ENCODE measurements around the gene JAZF1. TPM values are rescaled to one million over a fixed set of nuclear protein-coding genes. Genes with fewer than 3 reads are reported as not detected.

The JAZF1 gene
- total and polyA plus RNA-seq, 2 of the 4 experiments (the other 2 are of a cell fraction) = 8.4 to 10.5 TPM

GRCh38 chr7:27804139-27804538, 376.5 kb downstream of the JAZF1 start:
- Histone ChIP-seq H3K9me3 (ENCODE audit: control insufficient read depth, insufficient read depth, low read length) (no peaks in the 10 kb centered on the region), H3K9ac (ENCODE audit: low read depth, low read length) (no peak overlapping the region), H2AK5ac (ENCODE audit: low read depth, low read length) (no peak overlapping the region), H2BK15ac (ENCODE audit: low read depth, low read length) (no peak overlapping the region), H4K8ac (ENCODE audit: low read depth in 2 of 2, low read length in 2 of 2) (no peak overlapping the region), H3K79me1 (ENCODE audit: low read depth in 1 of 2, low read length in 2 of 2) (peaks cover 3 to 17% of the 10 kb centered on the region in 2 experiments; a peak in 2 of 4 replicates), H4K5ac (ENCODE audit: low read depth, low read length) (no peak overlapping the region), H3K18ac (ENCODE audit: low read depth, low read length) (no peak overlapping the region), H3K27me3 (ENCODE audit: control insufficient read depth, insufficient read depth, low read length) (no peaks in the 10 kb centered on the region), H4K91ac (ENCODE audit: insufficient read depth, low read depth, low read length) (no peak overlapping the region), H3K4me1 (ENCODE audit: control insufficient read depth, insufficient read depth, low read length) (peaks cover 5% of the 10 kb centered on the region; the same call in 1 of the 2 replicates), H3K4ac (ENCODE audit: low read depth, low read length) (no peak overlapping the region), H3K36me3 (ENCODE audit: control insufficient read depth, insufficient read depth, low read length) (peaks cover 3% of the 10 kb centered on the region; the same call in 1 of the 2 replicates), H3K4me2 (ENCODE audit: low read depth, low read length) (no peak overlapping the region), H3K14ac (replicated peaks; ENCODE audit: low read depth, low read length) (no peak overlapping the region), H3K4me3 (ENCODE audit: insufficient read depth, low read depth, low read length) (no peak overlapping the region), H4K20me1 (ENCODE audit: insufficient read depth, low read length) (no peaks in the 10 kb centered on the region; the same call in 1 of the 2 replicates), H2BK5ac (ENCODE audit: low read depth, low read length, poor library complexity, severe bottlenecking) (no peak overlapping the region), H2AK9ac (replicated peaks; ENCODE audit: low read depth, low read length, poor library complexity) (no peak overlapping the region), H2BK20ac (ENCODE audit: low read depth, low read length) (no peak overlapping the region), H2BK120ac (ENCODE audit: low read depth, low read length) (no peak overlapping the region), H3K56ac (ENCODE audit: extremely low read depth, insufficient read depth, low read length) (no peak overlapping the region), H2AFZ (replicated peaks; ENCODE audit: low read length, poor library complexity) (no peak overlapping the region), H3K9me1 (ENCODE audit: insufficient read depth, low read length) (no peaks in the 10 kb centered on the region), H3K23ac (ENCODE audit: low read depth, low read length) (no peak overlapping the region), H3K27ac (ENCODE audit: insufficient read depth, low read length) (no peak overlapping the region)
- TF ChIP-seq MAFK (IDR thresholded peaks at IDR 0.05; ENCODE audit: low read depth, low read length) = no peak
- TF ChIP-seq NFE2L2 (IDR thresholded peaks at IDR 0.05; ENCODE audit: low read depth, low read length) = no peak
- no peak for TF ChIP-seq RCOR1 (IDR thresholded peaks at IDR 0.05; ENCODE audit: insufficient replicate concordance, low read length)
- TF ChIP-seq CEBPB (IDR thresholded peaks at IDR 0.05; ENCODE audit: low read depth, low read length) = no peak
- no peak for TF ChIP-seq SMC3 (IDR thresholded peaks at IDR 0.05; ENCODE audit: low read depth, low read length)
- TF ChIP-seq POLR2A (IDR thresholded peaks at IDR 0.05; ENCODE audit: low read depth, low read length) = no peak
- no peak for TF ChIP-seq CHD1 (IDR thresholded peaks at IDR 0.05; ENCODE audit: low read depth, low read length)
- TF ChIP-seq, protein P1, sequence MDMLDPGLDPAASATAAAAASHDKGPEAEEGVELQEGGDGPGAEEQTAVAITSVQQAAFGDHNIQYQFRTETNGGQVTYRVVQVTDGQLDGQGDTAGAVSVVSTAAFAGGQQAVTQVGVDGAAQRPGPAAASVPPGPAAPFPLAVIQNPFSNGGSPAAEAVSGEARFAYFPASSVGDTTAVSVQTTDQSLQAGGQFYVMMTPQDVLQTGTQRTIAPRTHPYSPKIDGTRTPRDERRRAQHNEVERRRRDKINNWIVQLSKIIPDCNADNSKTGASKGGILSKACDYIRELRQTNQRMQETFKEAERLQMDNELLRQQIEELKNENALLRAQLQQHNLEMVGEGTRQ (IDR thresholded peaks at IDR 0.05; ENCODE audit: low read depth, low read length) = no peak
- TF ChIP-seq, protein P2, sequence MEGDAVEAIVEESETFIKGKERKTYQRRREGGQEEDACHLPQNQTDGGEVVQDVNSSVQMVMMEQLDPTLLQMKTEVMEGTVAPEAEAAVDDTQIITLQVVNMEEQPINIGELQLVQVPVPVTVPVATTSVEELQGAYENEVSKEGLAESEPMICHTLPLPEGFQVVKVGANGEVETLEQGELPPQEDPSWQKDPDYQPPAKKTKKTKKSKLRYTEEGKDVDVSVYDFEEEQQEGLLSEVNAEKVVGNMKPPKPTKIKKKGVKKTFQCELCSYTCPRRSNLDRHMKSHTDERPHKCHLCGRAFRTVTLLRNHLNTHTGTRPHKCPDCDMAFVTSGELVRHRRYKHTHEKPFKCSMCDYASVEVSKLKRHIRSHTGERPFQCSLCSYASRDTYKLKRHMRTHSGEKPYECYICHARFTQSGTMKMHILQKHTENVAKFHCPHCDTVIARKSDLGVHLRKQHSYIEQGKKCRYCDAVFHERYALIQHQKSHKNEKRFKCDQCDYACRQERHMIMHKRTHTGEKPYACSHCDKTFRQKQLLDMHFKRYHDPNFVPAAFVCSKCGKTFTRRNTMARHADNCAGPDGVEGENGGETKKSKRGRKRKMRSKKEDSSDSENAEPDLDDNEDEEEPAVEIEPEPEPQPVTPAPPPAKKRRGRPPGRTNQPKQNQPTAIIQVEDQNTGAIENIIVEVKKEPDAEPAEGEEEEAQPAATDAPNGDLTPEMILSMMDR (conservative IDR thresholded peaks at IDR 0.05; ENCODE audit: low read depth, low read length) = no peak
- no peak for TF ChIP-seq MXI1 (IDR thresholded peaks at IDR 0.05; ENCODE audit: borderline replicate concordance, low read depth, low read length)
- no peak for TF ChIP-seq BHLHE40 (IDR thresholded peaks at IDR 0.05; ENCODE audit: low read depth, low read length)
- no peak for TF ChIP-seq FOS (IDR thresholded peaks at IDR 0.05; ENCODE audit: low read depth, low read length)
- TF ChIP-seq, protein P3, sequence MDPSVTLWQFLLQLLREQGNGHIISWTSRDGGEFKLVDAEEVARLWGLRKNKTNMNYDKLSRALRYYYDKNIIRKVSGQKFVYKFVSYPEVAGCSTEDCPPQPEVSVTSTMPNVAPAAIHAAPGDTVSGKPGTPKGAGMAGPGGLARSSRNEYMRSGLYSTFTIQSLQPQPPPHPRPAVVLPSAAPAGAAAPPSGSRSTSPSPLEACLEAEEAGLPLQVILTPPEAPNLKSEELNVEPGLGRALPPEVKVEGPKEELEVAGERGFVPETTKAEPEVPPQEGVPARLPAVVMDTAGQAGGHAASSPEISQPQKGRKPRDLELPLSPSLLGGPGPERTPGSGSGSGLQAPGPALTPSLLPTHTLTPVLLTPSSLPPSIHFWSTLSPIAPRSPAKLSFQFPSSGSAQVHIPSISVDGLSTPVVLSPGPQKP (IDR thresholded peaks at IDR 0.05; ENCODE audit: borderline replicate concordance, low read depth, low read length) = no peak
- DNase-seq (no peak), ATAC-seq (ENCODE audit: low read depth) (no peak)
- no TSS peak for BruUV-seq (replicated peaks)
- intact Hi-C loops (cut with micrococcal nuclease) = no loop called here
- WGBS, 2 experiments (ENCODE audit: extremely low coverage in 2 of 2, insufficient read length in 1 of 2) = no CpG with 5 or more reads among the region's 3 CpGs
- dilution Hi-C loops (cut with HindIII; ENCODE audit: low sequenced_read_pairs, unreplicated experiment) = no loop called here
- CTCF ChIA-PET = no interaction called here
- in situ Hi-C loops (cut with MboI; ENCODE audit: low sequenced_read_pairs) = no loop called here
- POLR2A ChIA-PET (ENCODE audit: unreplicated experiment) = no interaction called here

All from IMR-90 (cell line).